ENCODE measurements around the gene HSP90AA1. TPM values are rescaled to one million over a fixed set of nuclear protein-coding genes. Genes with fewer than 3 reads are reported as not detected.

HSP90AA1 gene
- total and polyA plus RNA-seq, 2 of the 8 experiments (the other 6 are each of a cell fraction or from before 2014, with no cell fraction given): 339 to 878 TPM

DNA sequence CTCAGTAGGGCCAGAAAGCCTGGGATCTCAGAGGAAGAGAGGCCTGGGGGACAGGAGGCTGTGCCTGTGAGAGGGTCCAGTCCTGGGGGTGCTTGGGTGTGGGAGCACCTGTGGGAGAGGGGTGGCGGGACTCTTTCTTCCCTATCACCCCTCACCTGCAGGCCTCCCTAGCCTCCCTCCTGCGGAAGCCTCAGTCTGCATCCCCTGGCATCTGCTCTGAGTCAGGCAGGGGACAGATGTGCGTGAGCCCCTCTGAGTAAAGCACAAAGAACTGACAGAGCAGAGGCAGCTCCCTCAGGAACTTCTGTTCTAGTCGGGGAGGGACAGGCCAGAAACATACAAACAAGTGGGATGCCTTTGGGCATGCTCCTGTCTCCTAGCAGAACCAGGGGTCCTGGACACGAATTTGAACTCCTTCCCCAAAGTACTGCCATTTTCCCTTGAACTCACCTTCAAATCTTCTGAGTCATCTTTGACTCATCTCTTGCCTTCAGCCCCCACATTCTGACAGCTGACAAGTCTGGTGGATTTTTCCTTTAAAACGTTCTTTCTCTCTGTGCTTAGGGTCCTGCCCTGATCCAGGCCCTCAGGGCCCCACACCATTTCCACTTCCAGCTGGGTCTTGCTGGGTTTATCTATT lies 8.5 kb upstream of the HSP90AA1 start (continued):
- no peak for TF ChIP-seq NANOG (IDR thresholded peaks at IDR 0.05; ENCODE audit: insufficient read depth, low read depth, low read length, poor library complexity, severe bottlenecking)
- TF ChIP-seq POLR2AphosphoS5 (IDR thresholded peaks at IDR 0.05; ENCODE audit: low read depth, low read length): no peak
- no peak for TF ChIP-seq SP4 (IDR thresholded peaks at IDR 0.05; ENCODE audit: low read length)

Data from H1 (cell line).